ENCODE data around the gene PLXNA2. TPM values are rescaled to one million over a fixed set of nuclear protein-coding genes. Genes with fewer than 3 reads are reported as not detected.

PLXNA2 gene
- total RNA-seq, 1 experiment from 2014 or later = 69.7 TPM

DNA sequence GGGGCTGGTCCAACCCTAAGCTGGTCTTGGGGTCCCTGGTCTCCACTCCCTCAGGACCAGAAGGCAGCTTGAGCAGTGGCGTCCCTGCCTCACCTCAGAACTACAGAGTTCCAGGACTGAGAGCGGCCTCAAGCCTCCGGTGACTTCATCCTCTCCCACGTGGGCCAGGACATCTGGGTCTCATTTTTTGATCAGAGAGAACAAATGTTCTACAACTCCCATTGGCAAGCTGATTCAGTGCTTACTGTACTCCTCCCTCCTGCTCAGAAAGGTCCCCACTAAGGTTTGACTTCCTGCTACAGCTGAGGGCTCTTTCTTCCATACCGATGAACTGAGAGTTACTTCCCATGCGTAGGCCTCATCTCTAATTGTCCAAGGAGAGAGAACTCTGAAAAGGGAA, 78.5 kb downstream of the PLXNA2 start:
- CTCF ChIA-PET = interaction anchor here (0.5 to 47.3 kb wide), 11 partner anchors 8 to 230 kb away, joined by 3 to 1037 read pairs (median 7); partner anchors contain the start of gene PLXNA2
- Mint-ChIP-seq H3K4me3 (ENCODE audit: unreplicated experiment) (no peak overlapping the region), H3K4me1 (ENCODE audit: insufficient read depth, unreplicated experiment) (peaks cover 57% of the 10 kb centered on the region), H3K27me3 (ENCODE audit: insufficient read depth, unreplicated experiment) (no peaks in the 10 kb centered on the region), H3K27ac (ENCODE audit: low read depth, unreplicated experiment) (no peak overlapping the region), H3K36me3 (ENCODE audit: insufficient read depth, unreplicated experiment) (no peaks in the 10 kb centered on the region), H3K9me3 (ENCODE audit: unreplicated experiment) (no peaks in the 10 kb centered on the region)
- TF ChIP-seq, protein P1, sequence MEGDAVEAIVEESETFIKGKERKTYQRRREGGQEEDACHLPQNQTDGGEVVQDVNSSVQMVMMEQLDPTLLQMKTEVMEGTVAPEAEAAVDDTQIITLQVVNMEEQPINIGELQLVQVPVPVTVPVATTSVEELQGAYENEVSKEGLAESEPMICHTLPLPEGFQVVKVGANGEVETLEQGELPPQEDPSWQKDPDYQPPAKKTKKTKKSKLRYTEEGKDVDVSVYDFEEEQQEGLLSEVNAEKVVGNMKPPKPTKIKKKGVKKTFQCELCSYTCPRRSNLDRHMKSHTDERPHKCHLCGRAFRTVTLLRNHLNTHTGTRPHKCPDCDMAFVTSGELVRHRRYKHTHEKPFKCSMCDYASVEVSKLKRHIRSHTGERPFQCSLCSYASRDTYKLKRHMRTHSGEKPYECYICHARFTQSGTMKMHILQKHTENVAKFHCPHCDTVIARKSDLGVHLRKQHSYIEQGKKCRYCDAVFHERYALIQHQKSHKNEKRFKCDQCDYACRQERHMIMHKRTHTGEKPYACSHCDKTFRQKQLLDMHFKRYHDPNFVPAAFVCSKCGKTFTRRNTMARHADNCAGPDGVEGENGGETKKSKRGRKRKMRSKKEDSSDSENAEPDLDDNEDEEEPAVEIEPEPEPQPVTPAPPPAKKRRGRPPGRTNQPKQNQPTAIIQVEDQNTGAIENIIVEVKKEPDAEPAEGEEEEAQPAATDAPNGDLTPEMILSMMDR (IDR thresholded peaks at IDR 0.05; ENCODE audit: unreplicated experiment) = no peak
- DNase-seq (ENCODE audit: unreplicated experiment) = no peak
- intact Hi-C loops (cut with micrococcal nuclease) = no loop called here
- BruUV-seq (replicated peaks) = no TSS peak
- POLR2A ChIA-PET = interaction anchor here (0.7 to 2.2 kb wide), 7 partner anchors 17 to 258 kb away, joined by 3 to 24 read pairs (median 7); partner anchors contain the start of gene PLXNA2

- BruUV-seq (replicated peaks) = no TSS peak
- CTCF ChIA-PET = interaction anchor here (0.5 to 47.3 kb wide), 11 partner anchors 9 to 1039 kb away, joined by 3 to 1037 read pairs (median 4); partner anchors contain the start of gene PLXNA2
- intact Hi-C loops (cut with micrococcal nuclease) = no loop called here
- DNase-seq (ENCODE audit: unreplicated experiment) = no peak
- Mint-ChIP-seq H3K4me1 (ENCODE audit: insufficient read depth, unreplicated experiment) (peaks cover 49% of the 10 kb centered on the region), H3K27me3 (ENCODE audit: insufficient read depth, unreplicated experiment) (no peaks in the 10 kb centered on the region), H3K27ac (ENCODE audit: low read depth, unreplicated experiment) (no peak overlapping the region), H3K4me3 (ENCODE audit: unreplicated experiment) (no peak overlapping the region), H3K36me3 (ENCODE audit: insufficient read depth, unreplicated experiment) (peaks cover under 1% of the 10 kb centered on the region), H3K9me3 (ENCODE audit: unreplicated experiment) (no peaks in the 10 kb centered on the region)
- POLR2A ChIA-PET = no interaction called here
- TF ChIP-seq, protein P1 (IDR thresholded peaks at IDR 0.05; ENCODE audit: unreplicated experiment) = no peak
These were observed 79.6 kb downstream of the PLXNA2 start for GRCh38 chr1:208164609-208165008.

DNA sequence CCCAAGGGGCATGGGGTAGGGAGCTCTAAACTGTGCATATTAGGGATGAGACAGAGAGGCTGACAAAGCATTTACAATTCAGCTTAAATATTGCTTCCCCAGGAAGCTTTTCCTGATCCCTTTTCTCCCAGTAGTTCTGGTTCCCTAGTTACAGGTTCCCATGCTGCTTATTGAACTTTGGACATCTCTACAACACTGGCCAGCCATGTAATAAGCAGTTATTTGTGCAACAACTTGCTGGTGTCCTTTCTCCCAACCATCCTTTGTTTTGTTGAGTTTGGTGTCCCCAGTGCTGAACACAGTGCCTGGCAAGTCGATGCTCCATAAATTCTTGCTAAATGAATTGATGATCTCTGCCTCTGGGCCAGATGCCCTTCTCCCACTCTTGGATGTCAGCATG, 80.6 kb downstream of the PLXNA2 start:
- no peaks in the 10 kb centered on the region for H3K9me3 Mint-ChIP-seq (ENCODE audit: unreplicated experiment)
- H3K4me1 Mint-ChIP-seq (ENCODE audit: insufficient read depth, unreplicated experiment) = peaks cover 49% of the 10 kb centered on the region
- POLR2A ChIA-PET = interaction anchor here (1.4 to 2.1 kb wide), 3 partner anchors 21 to 81 kb away, joined by 4 to 10 read pairs (median 4); partner anchors contain the start of gene PLXNA2
- H3K4me3 Mint-ChIP-seq (ENCODE audit: unreplicated experiment) = no peak overlapping the region
- H3K27me3 Mint-ChIP-seq (ENCODE audit: insufficient read depth, unreplicated experiment) = no peaks in the 10 kb centered on the region
- TF ChIP-seq, protein P1 (IDR thresholded peaks at IDR 0.05; ENCODE audit: unreplicated experiment) = no peak
- BruUV-seq (replicated peaks) = no TSS peak
- H3K27ac Mint-ChIP-seq (ENCODE audit: low read depth, unreplicated experiment) = no peak overlapping the region
- intact Hi-C loops (cut with micrococcal nuclease) = no loop called here
- no peak for DNase-seq (ENCODE audit: unreplicated experiment)
- CTCF ChIA-PET = interaction anchor here (0.5 to 4.9 kb wide), 6 partner anchors 20 to 367 kb away, joined by 4 to 25 read pairs (median 7); no protein-coding TSS in a partner anchor
- peaks cover 7% of the 10 kb centered on the region for H3K36me3 Mint-ChIP-seq (ENCODE audit: insufficient read depth, unreplicated experiment)

GRCh38 chr1:208162903-208163302, 81.3 kb downstream of the PLXNA2 start:
- peak; percentile 63 for DNase-seq (ENCODE audit: unreplicated experiment)
- intact Hi-C loops (cut with micrococcal nuclease) = no loop called here
- BruUV-seq (replicated peaks) = no TSS peak
- no peak overlapping the region for H3K27ac Mint-ChIP-seq (ENCODE audit: low read depth, unreplicated experiment)
- H3K9me3 Mint-ChIP-seq (ENCODE audit: unreplicated experiment) = no peaks in the 10 kb centered on the region
- TF ChIP-seq, protein P1 (IDR thresholded peaks at IDR 0.05; ENCODE audit: unreplicated experiment) = no peak
- ChIA-PET POLR2A (interaction anchor here (1.4 to 2.1 kb wide), 5 partner anchors 9 to 82 kb away, joined by 3 to 10 read pairs (median 4); partner anchors contain the start of gene PLXNA2), CTCF (interaction anchor here (0.5 to 4.9 kb wide), 14 partner anchors 8 to 366 kb away, joined by 3 to 25 read pairs (median 4); no protein-coding TSS in a partner anchor)
- peaks cover 7% of the 10 kb centered on the region for H3K36me3 Mint-ChIP-seq (ENCODE audit: insufficient read depth, unreplicated experiment)
- H3K27me3 Mint-ChIP-seq (ENCODE audit: insufficient read depth, unreplicated experiment) = no peaks in the 10 kb centered on the region
- peaks cover 49% of the 10 kb centered on the region for H3K4me1 Mint-ChIP-seq (ENCODE audit: insufficient read depth, unreplicated experiment)
- H3K4me3 Mint-ChIP-seq (ENCODE audit: unreplicated experiment) = no peak overlapping the region
